HPDE6-E6E7 (cell line): ENCODE data around the gene CCDC175.
A peak's percentile ranks its signal among the peaks of the same experiment; 100 is the strongest.

ENCODE experiments used
- DNase-seq: peaks from one replicate; pipeline ENCODE4 v3.0.0; 2011; ENCODE audit warnings: missing footprints; ENCODE audit errors: extremely low spot score

CCDC175 gene

GRCh38 chr14:59482541-59483331, 93.9 kb downstream of the CCDC175 start:
- peak; percentile 86 for DNase-seq

- DNase-seq = no peak
Observed at GRCh38 chr14:59481871-59482540, 94.6 kb downstream of the CCDC175 start.

- no peak for DNase-seq
Observed at GRCh38 chr14:59481407-59481806, 95.2 kb downstream of the CCDC175 start.

GRCh38 chr14:59480166-59480565, 96.4 kb downstream of the CCDC175 start:
- no peak for DNase-seq

- no peak for DNase-seq
Observed at GRCh38 chr14:59478540-59478939, 98.1 kb downstream of the CCDC175 start.

GRCh38 chr14:59475709-59476108, 100.9 kb downstream of the CCDC175 start:
- DNase-seq = no peak

- no peak for DNase-seq
Observed at GRCh38 chr14:59474172-59474571, 102.4 kb downstream of the CCDC175 start.

- DNase-seq = no peak
Observed at GRCh38 chr14:59465316-59466135, 111.1 kb downstream of the CCDC175 start, which contains the start of gene GPR135. Gene GPR135 (minus strand): TSS chr14:59465380. CDS start chr14:59465226, 154 bp downstream.

GRCh38 chr14:59464486-59465315, 111.9 kb downstream of the CCDC175 start:
- DNase-seq = no peak

GRCh38 chr14:59463787-59464485, 112.7 kb downstream of the CCDC175 start:
- DNase-seq = no peak

- DNase-seq = no peak
Observed at GRCh38 chr14:59461891-59462290, 114.7 kb downstream of the CCDC175 start.

GRCh38 chr14:59460378-59460777, 116.2 kb downstream of the CCDC175 start:
- DNase-seq = no peak

- no peak for DNase-seq
Observed at GRCh38 chr14:59458486-59458885, 118.1 kb downstream of the CCDC175 start.

- DNase-seq = no peak
Observed at GRCh38 chr14:59455411-59455810, 121.2 kb downstream of the CCDC175 start.
